Neural progenitor cell (in vitro differentiated cells): ENCODE results near the gene ARHGAP15. TPM values are rescaled to one million over a fixed set of nuclear protein-coding genes. Genes with fewer than 3 reads are reported as not detected.
A peak's percentile ranks its signal among the peaks of the same experiment; 100 is the strongest.

ENCODE experiments used
- DNase-seq: peaks from one replicate; pipeline ENCODE4 v3.0.0-alpha.2; 2016; ENCODE audit warnings: low spot score
- H2AFZ ChIP-seq: fragments of 200-600 bp; sonication (generic); replicated peaks from 2 replicates; pipeline ENCODE4 v1.6.1; 2016; ENCODE audit warnings: antibody characterized with exemption
- H3F3A ChIP-seq: fragments of 200-600 bp; sonication (generic); 2 replicates; pipeline ENCODE4 v1.6.1; 2016; ENCODE audit warnings: antibody characterized with exemption, low read depth
- H3K27ac ChIP-seq: fragments of 200-600 bp; sonication (generic); 2 replicates; pipeline ENCODE4 v1.5.1; 2016; ENCODE audit warnings: mild to moderate bottlenecking
- H3K27me3 ChIP-seq: fragments of 200-600 bp; sonication (generic); 2 replicates; pipeline ENCODE4 v1.6.1; 2016; ENCODE audit warnings: mild to moderate bottlenecking, moderate library complexity
- H3K36me3 ChIP-seq: fragments of 200-600 bp; sonication (generic); 2 replicates; pipeline ENCODE4 v1.5.1; 2016
- H3K4me1 ChIP-seq: fragments of 200-600 bp; sonication (generic); 2 replicates; pipeline ENCODE4 v1.6.1; 2016; ENCODE audit warnings: mixed run types
- H3K4me2 ChIP-seq: fragments of 200-600 bp; sonication (generic); 2 replicates; pipeline ENCODE4 v1.6.1; 2016
- H3K4me3 ChIP-seq: fragments of 200-600 bp; sonication (generic); 2 replicates; pipeline ENCODE4 v1.5.1; 2016
- H3K79me2 ChIP-seq: fragments of 200-600 bp; sonication (generic); 2 replicates; pipeline ENCODE4 v1.6.1; 2016; ENCODE audit warnings: low read depth
- H3K9ac ChIP-seq: fragments of 200-600 bp; sonication (generic); 2 replicates; pipeline ENCODE4 v1.6.1; 2016
- H3K9me3 ChIP-seq: fragments of 200-600 bp; sonication (generic); 2 replicates; pipeline ENCODE4 v1.5.1; 2016; ENCODE audit warnings: low read depth
- H4K20me1 ChIP-seq: fragments of 200-600 bp; sonication (generic); 2 replicates; pipeline ENCODE4 v1.6.1; 2016; ENCODE audit warnings: low read depth
- H3K27ac Mint-ChIP-seq: 3 replicates; pipeline ENCODE4 v1.8.0; 2021; ENCODE audit warnings: mixed read lengths
- H3K27me3 Mint-ChIP-seq: 2 replicates; pipeline ENCODE4 v1.8.0; 2022; ENCODE audit warnings: low read depth, mild to moderate bottlenecking, inconsistent platforms, moderate library complexity, mixed read lengths; ENCODE audit not compliant: insufficient read depth
- H3K36me3 Mint-ChIP-seq: 3 replicates; pipeline ENCODE4 v1.8.0; 2021; ENCODE audit warnings: mixed read lengths
- H3K4me1 Mint-ChIP-seq: 3 replicates; pipeline ENCODE4 v1.8.0; 2021; ENCODE audit warnings: mixed read lengths
- H3K4me3 Mint-ChIP-seq: 3 replicates; pipeline ENCODE4 v1.8.0; 2021; ENCODE audit warnings: mild to moderate bottlenecking, moderate library complexity, mixed read lengths
- H3K9me3 Mint-ChIP-seq: 3 replicates; pipeline ENCODE4 v1.8.0; 2020; ENCODE audit warnings: mixed read lengths
- CTCF ChIP-seq: fragments of 200-600 bp; sonication (generic); IDR thresholded peaks from 2 replicates; pipeline ENCODE4 v1.5.1; 2017; ENCODE audit warnings: antibody characterized with exemption, mild to moderate bottlenecking
- EZH2 ChIP-seq: fragments of 200-600 bp; sonication (generic); IDR thresholded peaks from 2 replicates; pipeline ENCODE4 v1.6.1; 2017; ENCODE audit warnings: antibody characterized with exemption, mild to moderate bottlenecking, moderate library complexity
- EZH2phosphoT487 ChIP-seq: fragments of 200-600 bp; sonication (generic); IDR thresholded peaks from 2 replicates; pipeline ENCODE4 v1.6.1; 2017; ENCODE audit warnings: antibody characterized with exemption
- total RNA-seq: library from RNA; depleted of rRNA; stranded (reverse); fragments of >200 nt; gene quantifications from 2 replicates; pipeline ENCODE4 v1.2.3, GENCODE V29; 2015; ENCODE audit warnings: low replicate concordance

ARHGAP15 gene
- total RNA-seq, 1 donor from 2014 or later = 5.9 TPM

GRCh38 chr2:143226714-143227541 is 97.7 kb downstream of the ARHGAP15 start:
- Mint-ChIP-seq H3K36me3 (no peaks in the 10 kb centered on the region), H3K4me3 (no peak overlapping the region), H3K27ac (no peak overlapping the region), H3K4me1 (peaks cover 37% of the 10 kb centered on the region), H3K9me3 (no peaks in the 10 kb centered on the region), H3K27me3 (no peaks in the 10 kb centered on the region)
- Histone ChIP-seq H3K9ac (no peak overlapping the region), H3K79me2 (no peaks in the 10 kb centered on the region), H3K27ac (no peak overlapping the region), H3K9me3 (no peaks in the 10 kb centered on the region), H2AFZ (no peak overlapping the region), H3K36me3 (no peaks in the 10 kb centered on the region), H3K4me1 (peaks cover 35% of the 10 kb centered on the region), H3K4me3 (no peak overlapping the region), H3K4me2 (no peak overlapping the region), H4K20me1 (peaks cover 4% of the 10 kb centered on the region), H3K27me3 (no peaks in the 10 kb centered on the region), H3F3A (peaks cover 25% of the 10 kb centered on the region)
- TF ChIP-seq EZH2phosphoT487 = no peak
- no peak for DNase-seq

- peak overlapping the region; percentile 67 for H3K4me3 Mint-ChIP-seq
- peaks cover 4% of the 10 kb centered on the region for H4K20me1 ChIP-seq
- H3K9me3 Mint-ChIP-seq = peaks cover 17% of the 10 kb centered on the region
- H3K4me1 Mint-ChIP-seq = peaks cover 37% of the 10 kb centered on the region
- no peaks in the 10 kb centered on the region for H3K9me3 ChIP-seq
- H3K79me2 ChIP-seq = no peaks in the 10 kb centered on the region
- peak overlapping the region; percentile 22 for H3K4me3 ChIP-seq
- peaks cover 25% of the 10 kb centered on the region for H3F3A ChIP-seq
- H3K36me3 ChIP-seq = no peaks in the 10 kb centered on the region
- peaks cover 35% of the 10 kb centered on the region for H3K4me1 ChIP-seq
- peak; percentile 48 for DNase-seq
- no peak for TF ChIP-seq EZH2
- TF ChIP-seq EZH2phosphoT487 = no peak
- TF ChIP-seq CTCF = no peak
- H2AFZ ChIP-seq = no peak overlapping the region
- no peaks in the 10 kb centered on the region for H3K36me3 Mint-ChIP-seq
- H3K27ac Mint-ChIP-seq = peak overlapping the region; percentile 82
- peak overlapping the region; percentile 69 for H3K27ac ChIP-seq
- H3K27me3 ChIP-seq = no peaks in the 10 kb centered on the region
- no peaks in the 10 kb centered on the region for H3K27me3 Mint-ChIP-seq
- H3K9ac ChIP-seq = no peak overlapping the region
- H3K4me2 ChIP-seq = peak overlapping the region; percentile 73
These were observed 100.2 kb downstream of the ARHGAP15 start for GRCh38 chr2:143229411-143229810.

- H3K9ac ChIP-seq = no peak overlapping the region
These were observed 100.7 kb downstream of the ARHGAP15 start for GRCh38 chr2:143229952-143230351.

More at GRCh38 chr2:143229952-143230351, 100.7 kb downstream of the ARHGAP15 start:
- Histone ChIP-seq H3K27me3 (no peaks in the 10 kb centered on the region), H4K20me1 (peaks cover 4% of the 10 kb centered on the region), H3K27ac (peak overlapping the region; percentile 69), H3K4me1 (peaks cover 35% of the 10 kb centered on the region), H2AFZ (no peak overlapping the region), H3K9me3 (no peaks in the 10 kb centered on the region), H3F3A (peaks cover 25% of the 10 kb centered on the region), H3K79me2 (no peaks in the 10 kb centered on the region), H3K4me2 (peak overlapping the region; percentile 73), H3K36me3 (no peaks in the 10 kb centered on the region), H3K4me3 (peak overlapping the region; percentile 22)
- DNase-seq = peak; percentile 81
- Mint-ChIP-seq H3K27ac (peak overlapping the region; percentile 43), H3K36me3 (no peaks in the 10 kb centered on the region), H3K4me3 (no peak overlapping the region), H3K27me3 (no peaks in the 10 kb centered on the region), H3K9me3 (peaks cover 20% of the 10 kb centered on the region), H3K4me1 (peaks cover 37% of the 10 kb centered on the region)
- TF ChIP-seq EZH2 (no peak), EZH2phosphoT487 (no peak), CTCF (no peak)
